RKO (cell line): ENCODE results near the gene PIK3R5.
"Not testable (repeated sequence)": the region's sequence is repeated elsewhere in the genome, so short reads cannot be mapped to it uniquely, and the experiment has no call there.

Experiments
- DNase-seq: peaks from one replicate; pipeline ENCODE4 v3.0.0-alpha.2; 2016; ENCODE audit warnings: low spot score

The PIK3R5 gene

GRCh38 chr17:8859027-8859803, 106.3 kb downstream of the PIK3R5 start:
- no peak for DNase-seq

GRCh38 chr17:8857919-8858318, 107.6 kb downstream of the PIK3R5 start:
- no peak for DNase-seq

GRCh38 chr17:8856869-8857575, 108.5 kb downstream of the PIK3R5 start:
- DNase-seq, result no peak

DNA sequence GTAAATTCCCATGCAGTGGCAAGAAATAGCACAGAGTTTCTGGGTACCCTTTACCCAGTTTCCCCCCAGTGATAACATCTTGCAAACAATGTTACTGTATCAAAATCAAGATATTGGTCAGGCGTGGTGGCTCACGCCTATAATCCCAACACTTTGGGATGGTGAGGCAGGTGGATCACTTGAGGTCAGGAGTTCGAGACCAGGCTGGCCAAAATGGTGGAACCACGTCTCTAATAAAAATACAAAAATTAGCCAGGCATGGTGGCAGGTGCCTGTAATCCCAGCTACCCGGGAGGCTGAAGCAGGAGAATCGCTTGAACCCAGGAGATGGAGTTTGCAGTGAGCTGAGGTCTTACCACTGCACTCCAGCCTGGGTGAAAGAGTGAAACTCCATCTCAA, 109.3 kb downstream of the PIK3R5 start:
- DNase-seq, result not testable (repeated sequence)

DNA sequence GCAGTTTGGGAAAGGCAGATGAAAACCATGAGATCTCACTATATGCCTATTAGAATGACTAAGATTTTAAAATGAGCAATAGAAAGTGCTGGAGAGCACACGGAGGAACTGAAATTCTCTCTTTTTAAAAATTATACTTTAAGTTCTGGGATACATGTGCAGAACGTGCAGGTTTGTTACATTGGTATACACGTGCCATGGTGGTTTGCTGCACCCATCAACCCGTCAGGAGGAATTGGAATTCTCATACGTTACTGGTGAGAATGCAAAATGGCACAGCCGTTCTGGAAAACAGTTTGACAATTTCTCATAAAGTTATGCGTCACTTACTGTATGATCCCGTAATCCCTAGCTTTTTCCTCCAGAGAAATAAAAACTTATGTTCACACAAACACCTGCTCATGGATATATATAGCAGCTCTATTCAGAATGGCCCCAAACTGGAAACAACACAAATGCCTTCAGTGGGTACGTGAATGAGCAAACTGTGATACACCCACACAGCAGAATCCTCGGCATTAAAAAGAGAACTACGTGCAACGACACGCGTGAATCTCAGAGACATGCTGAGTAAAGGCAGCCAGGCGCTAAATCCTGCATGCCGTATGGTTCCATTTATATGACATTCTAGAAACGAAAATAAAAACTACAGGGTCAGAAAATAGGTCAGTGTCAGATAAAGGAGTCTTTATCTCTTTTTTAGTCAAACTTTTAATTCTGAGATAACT, 109.9 kb downstream of the PIK3R5 start:
- no peak for DNase-seq

DNA sequence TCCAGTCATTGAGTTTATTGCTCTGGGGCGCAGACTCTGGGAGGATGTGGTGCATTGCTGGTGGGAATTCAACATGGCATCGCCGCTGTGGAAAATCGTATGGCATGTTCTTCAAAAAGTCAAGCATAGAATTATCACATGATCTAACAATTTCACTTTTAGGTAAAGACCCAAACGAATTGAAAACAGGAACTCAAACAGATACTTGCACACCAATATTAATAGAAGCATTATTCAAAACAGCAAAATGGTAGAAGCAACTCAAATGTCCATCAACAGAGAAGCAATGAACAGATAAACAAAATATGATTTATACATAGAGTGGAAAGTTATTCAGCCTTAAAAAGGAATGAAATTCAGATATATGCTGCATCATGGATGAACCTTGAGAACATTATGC, 113.9 kb downstream of the PIK3R5 start:
- DNase-seq, result no peak

DNA sequence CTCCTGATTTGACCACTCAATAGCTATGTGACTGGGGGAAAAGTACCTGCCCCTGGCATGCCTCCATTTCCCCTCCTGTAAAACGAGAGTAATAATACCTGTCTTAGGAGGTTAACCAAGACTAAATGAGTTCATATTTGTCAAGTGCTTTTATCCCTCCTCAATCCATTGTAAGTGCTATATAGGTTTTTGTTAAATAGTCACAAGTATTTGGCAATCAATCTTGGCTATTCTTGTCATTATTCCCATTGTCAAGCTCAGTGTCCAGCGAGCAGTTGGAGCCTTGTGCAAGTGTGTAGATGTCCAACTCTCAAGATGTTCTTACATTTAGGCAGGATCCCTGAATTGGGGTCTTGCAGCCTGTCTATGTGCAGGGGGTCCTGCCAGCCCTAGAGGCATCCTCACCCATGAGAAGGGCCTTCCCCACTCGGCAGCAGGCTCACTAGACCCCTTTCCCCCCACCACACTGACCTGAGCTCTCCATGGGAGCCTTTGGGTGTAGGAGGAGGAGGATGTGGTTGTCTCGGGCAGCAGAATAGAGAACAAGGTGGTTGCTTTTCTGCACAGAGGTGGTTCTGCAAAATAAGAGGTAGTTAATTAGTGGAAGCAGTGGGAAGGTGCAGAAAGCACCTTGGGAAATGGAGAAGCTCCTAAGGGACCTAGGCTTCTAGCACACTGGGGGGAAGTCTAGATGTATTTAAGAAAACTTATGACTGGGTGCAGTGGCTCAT, 116.0 kb downstream of the PIK3R5 start:
- DNase-seq, result no peak

- no peak for DNase-seq
Observed at GRCh38 chr17:8847891-8848290, 117.6 kb downstream of the PIK3R5 start.

DNA sequence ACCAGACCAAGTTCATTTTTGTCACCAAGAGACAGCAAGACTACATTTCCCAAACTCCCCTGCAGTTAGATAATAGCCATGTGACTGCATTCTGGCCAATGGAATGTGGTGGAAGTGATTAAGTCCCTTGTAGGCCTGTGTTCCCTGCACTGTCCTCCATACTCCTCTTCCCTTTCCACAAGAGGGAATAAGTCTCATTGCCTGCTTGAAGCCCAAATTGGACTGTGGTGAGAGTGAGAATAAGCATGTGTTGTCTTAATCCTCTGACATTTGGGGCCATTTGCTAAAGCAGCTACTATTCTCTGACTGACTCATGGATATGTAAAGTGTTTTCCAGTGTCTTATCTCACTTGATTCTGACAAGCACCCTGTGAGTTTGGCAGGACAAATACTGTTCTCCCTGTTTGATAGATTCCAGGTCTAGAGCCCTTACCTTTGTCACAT, 118.7 kb downstream of the PIK3R5 start:
- DNase-seq, result peak; percentile 65

GRCh38 chr17:8844229-8845218, 121.0 kb downstream of the PIK3R5 start:
- DNase-seq, result no peak

DNA sequence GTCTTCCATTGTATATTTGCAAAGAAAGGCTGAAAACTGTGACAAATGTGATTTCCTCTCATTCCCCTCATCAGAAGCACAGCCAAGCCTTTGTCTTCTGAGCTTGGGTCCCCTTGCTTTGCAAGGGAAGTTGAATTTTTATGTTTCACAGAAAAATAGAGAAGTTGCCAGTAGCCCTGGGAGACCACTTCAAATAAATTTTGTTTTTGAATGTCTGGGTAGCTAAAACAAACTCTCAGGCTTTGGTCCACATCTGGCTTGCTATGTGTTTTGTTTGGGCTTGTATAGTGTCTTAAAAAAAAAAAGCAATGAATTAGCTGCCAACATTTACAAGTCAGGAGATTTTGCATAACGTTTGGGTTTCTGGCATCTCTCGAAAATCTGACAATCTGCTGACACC, 122.2 kb downstream of the PIK3R5 start:
- DNase-seq, result no peak

DNA sequence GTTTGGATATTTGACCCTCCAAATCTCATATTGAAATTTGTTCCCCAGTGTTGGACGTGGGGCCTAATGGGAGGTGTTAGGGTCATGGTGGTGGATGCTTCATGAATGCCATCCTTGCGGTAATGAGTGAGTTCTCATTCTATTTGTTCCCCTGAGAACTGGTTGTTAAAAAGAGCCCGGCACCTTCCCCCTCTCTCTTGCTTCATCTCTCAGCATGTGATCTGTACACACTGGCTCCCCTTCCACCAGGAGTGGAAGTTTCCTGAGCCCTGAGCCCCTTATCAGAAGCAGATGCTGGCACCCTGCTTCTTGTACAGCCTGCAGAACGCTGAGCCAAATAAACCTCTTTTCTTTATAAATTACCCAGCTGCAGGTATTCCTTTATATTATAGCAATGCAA, 123.7 kb downstream of the PIK3R5 start:
- no peak for DNase-seq

DNA sequence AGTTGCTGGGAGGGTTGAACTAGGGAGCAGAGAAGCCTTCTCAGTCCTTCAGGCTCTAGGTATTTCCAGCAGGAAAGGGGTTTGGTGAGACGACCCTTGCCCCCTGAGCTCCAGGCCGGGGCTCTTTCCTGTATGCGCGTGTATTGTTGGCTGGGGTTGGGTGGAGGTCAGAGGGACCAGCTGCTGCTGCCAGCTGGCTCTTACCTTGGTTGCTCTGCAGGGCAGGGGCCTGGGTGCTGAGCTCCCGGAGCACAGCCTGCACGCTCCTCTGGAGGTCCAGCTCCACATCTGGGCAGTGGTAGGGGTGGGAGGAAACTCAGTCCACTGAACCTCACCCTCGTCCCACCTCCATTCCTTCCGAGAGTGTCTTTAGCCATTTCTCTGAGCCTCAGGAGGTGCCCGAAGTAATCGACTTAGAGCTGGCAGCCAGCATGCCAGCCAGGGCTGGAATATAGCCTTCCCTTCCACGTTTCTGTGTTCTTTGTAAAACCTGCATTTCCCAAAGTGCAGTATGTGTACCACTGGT, 126.0 kb downstream of the PIK3R5 start:
- DNase-seq, result no peak

DNA sequence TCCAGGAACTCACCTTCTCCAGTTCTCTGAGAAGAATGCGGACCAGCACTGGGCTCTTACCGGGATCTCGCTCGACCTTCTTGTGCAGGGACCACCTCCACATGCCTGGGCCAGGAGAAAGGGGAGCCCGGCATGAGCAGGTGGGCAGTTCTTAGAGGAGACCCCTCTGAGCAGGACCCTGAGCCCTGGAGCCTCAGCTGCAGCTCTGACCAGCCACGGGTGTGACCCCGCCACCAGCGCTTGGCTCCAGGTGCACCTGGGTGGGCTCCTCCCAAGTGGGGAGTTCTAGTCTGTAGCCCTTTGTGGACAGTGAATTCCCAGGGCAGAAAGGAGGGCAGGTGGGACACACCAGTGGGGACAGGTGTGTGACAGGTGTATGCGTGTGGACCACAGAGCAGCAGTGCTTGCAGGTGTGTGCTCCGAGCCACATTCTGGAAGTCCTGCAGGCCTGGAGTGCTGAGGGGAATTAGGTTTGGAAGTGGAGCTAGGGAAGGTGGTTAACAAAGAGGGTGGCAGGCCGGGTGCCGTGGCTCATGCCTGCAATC, 126.9 kb downstream of the PIK3R5 start:
- no peak for DNase-seq

DNA sequence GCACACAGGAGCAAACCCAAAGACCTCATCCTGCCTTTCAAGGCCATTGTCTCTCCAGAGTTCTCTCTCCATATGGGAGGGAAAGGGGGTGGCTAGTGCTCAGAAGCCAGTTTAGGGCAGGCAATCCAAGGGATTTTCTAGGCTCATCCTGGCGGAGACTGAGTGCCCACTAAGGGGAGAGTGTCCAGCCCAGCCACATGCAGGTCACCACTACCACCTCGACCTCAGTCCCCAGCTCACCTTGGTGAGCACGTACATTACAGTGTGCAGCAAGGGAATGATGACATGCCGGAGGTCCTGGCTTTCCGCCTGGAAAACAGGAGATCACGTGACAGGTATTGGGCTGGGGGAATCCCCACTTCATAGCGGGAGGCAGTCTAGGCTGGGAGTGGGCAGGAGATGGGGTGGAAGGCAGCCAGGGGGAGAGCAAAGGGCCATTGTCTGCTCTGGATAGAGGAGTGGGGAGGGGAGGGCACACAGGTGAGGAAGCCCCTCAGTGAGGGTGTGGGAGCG, 127.9 kb downstream of the PIK3R5 start:
- no peak for DNase-seq

DNA sequence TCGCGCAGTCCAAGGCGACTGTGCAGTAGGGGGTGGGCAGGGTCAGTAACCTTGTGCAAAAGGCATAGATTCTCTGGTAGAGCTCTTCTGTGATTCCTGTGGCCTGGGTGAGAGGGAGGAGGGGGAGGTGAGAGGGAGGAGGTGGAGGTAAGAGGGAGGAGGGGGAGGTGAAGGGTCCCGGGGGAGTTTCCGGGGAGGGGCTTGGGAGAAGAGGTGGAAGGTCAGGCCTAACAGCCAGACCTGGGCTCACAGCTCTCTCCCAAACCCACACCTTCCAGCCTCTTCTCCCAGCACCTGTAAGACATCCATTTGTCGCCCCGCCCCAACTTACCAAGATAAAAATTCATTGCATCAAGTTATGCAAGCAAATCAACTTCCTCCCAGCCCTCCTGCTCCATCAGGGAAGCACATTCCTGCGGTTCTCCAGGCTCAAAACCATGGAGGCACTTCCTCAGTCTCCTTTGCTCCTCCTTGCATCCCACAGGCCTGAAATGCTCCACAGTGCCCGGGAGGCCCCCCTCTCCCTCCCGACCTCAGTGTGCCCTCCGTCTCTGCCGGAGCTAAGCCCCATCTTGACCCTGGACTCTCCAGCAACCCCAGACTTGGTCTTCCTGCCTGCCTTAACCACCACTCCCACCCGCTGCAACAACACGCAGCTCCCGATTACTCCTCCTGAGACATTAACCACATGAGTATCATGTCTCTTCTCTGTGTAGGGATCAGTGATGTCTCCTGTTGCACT, 128.5 kb downstream of the PIK3R5 start:
- no peak for DNase-seq

- DNase-seq, result no peak
Observed at GRCh38 chr17:8835631-8836364, 129.7 kb downstream of the PIK3R5 start.

DNA sequence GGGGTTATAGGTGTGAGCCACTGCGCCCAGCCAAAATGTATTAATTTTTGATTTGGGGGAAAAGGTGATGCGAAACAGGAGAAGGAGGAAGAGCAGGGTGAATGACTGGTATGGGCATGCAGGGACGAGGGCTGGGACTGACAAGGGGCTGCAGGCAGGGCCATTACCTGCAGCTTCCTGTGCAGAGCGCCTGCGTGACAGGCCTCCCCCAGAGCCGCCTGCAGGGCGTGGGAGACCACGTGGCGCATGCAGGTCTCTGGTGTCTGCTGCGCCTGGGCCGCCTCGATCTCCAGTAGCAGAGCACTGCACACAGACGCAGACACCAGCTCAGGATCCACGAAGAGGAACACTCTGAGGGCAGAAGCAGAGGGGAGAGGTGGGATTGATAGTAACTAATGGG, 130.4 kb downstream of the PIK3R5 start:
- no peak for DNase-seq
